NT2/D1 (cell line): ENCODE data around the gene AGRP.

ENCODE experiments used
- DNase-seq: peaks from one replicate; pipeline ENCODE4 v3.0.0-alpha.2; 2011; ENCODE audit warnings: low read depth, low spot score
- H3K27me3 ChIP-seq: 2 replicates; pipeline ENCODE4 v1.6.0; 2011; ENCODE audit warnings: mild to moderate bottlenecking; ENCODE audit not compliant: insufficient read length, insufficient read depth
- H3K36me3 ChIP-seq: 2 replicates; pipeline ENCODE4 v1.6.1; 2011; ENCODE audit warnings: mild to moderate bottlenecking, low read length, mixed read lengths; ENCODE audit not compliant: insufficient read depth, insufficient read length
- H3K4me1 ChIP-seq: 2 replicates; pipeline ENCODE4 v1.5.1; 2011; ENCODE audit not compliant: insufficient read depth, insufficient read length
- H3K4me3 ChIP-seq: 2 replicates; pipeline ENCODE4 v1.5.1; 2011; ENCODE audit warnings: low read depth; ENCODE audit not compliant: insufficient read length
- H3K9ac ChIP-seq: 2 replicates; pipeline ENCODE4 v1.6.0; 2011; ENCODE audit warnings: low read depth; ENCODE audit not compliant: insufficient read length
- H3K9me3 ChIP-seq: 2 replicates; pipeline ENCODE4 v1.5.1; 2011; ENCODE audit warnings: mild to moderate bottlenecking, low read length; ENCODE audit not compliant: insufficient read depth
- SUZ12 ChIP-seq: IDR thresholded peaks from 2 replicates; pipeline ENCODE4 v1.6.1; 2011; ENCODE audit not compliant: insufficient read length, insufficient read depth; ENCODE audit errors: extremely low read depth
- YY1 ChIP-seq: IDR thresholded peaks from 2 replicates; pipeline ENCODE4 v1.6.1; 2011; ENCODE audit not compliant: insufficient read length, insufficient read depth
- ZNF274 ChIP-seq: IDR thresholded peaks from 2 replicates; pipeline ENCODE4 v1.6.1; 2011; ENCODE audit warnings: mild to moderate bottlenecking, low read depth, low read length

AGRP gene

GRCh38 chr16:67468731-67469130, 14.6 kb downstream of the AGRP start:
- Histone ChIP-seq H3K9ac (no peak overlapping the region), H3K9me3 (no peaks in the 10 kb centered on the region), H3K4me3 (no peak overlapping the region), H3K4me1 (peaks cover 8% of the 10 kb centered on the region), H3K36me3 (peaks cover 13% of the 10 kb centered on the region), H3K27me3 (no peaks in the 10 kb centered on the region)
- DNase-seq, result no peak
- TF ChIP-seq SUZ12, result no peak
- no peak for TF ChIP-seq YY1
- no peak for TF ChIP-seq ZNF274

GRCh38 chr16:67466581-67466980, 16.8 kb downstream of the AGRP start:
- DNase-seq, result no peak
- Histone ChIP-seq H3K4me3 (no peak overlapping the region), H3K9ac (no peak overlapping the region), H3K4me1 (peaks cover 8% of the 10 kb centered on the region), H3K9me3 (no peaks in the 10 kb centered on the region), H3K36me3 (peaks cover 28% of the 10 kb centered on the region), H3K27me3 (no peaks in the 10 kb centered on the region)
- TF ChIP-seq YY1, result no peak
- no peak for TF ChIP-seq ZNF274
- TF ChIP-seq SUZ12, result no peak

GRCh38 chr16:67464565-67464964, 18.8 kb downstream of the AGRP start:
- Histone ChIP-seq H3K9ac (no peak overlapping the region), H3K4me3 (no peak overlapping the region), H3K36me3 (peaks cover 44% of the 10 kb centered on the region), H3K9me3 (no peaks in the 10 kb centered on the region), H3K4me1 (peaks cover 10% of the 10 kb centered on the region), H3K27me3 (no peaks in the 10 kb centered on the region)
- TF ChIP-seq YY1, result no peak
- no peak for TF ChIP-seq SUZ12
- TF ChIP-seq ZNF274, result no peak
- no peak for DNase-seq

GRCh38 chr16:67463691-67464090, 19.7 kb downstream of the AGRP start:
- no peak for DNase-seq
- H3K9ac ChIP-seq, result no peak overlapping the region
- H3K9me3 ChIP-seq, result no peaks in the 10 kb centered on the region
- no peak overlapping the region for H3K4me3 ChIP-seq
- peaks cover 47% of the 10 kb centered on the region for H3K36me3 ChIP-seq
- H3K27me3 ChIP-seq, result no peaks in the 10 kb centered on the region
- TF ChIP-seq ZNF274 (no peak), SUZ12 (no peak), YY1 (no peak)
- peaks cover 19% of the 10 kb centered on the region for H3K4me1 ChIP-seq

- no peak overlapping the region for H3K4me3 ChIP-seq
- peaks cover 53% of the 10 kb centered on the region for H3K36me3 ChIP-seq
- H3K27me3 ChIP-seq, result no peaks in the 10 kb centered on the region
- TF ChIP-seq ZNF274 (no peak), YY1 (no peak), SUZ12 (no peak)
- H3K9ac ChIP-seq, result no peak overlapping the region
- peaks cover 25% of the 10 kb centered on the region for H3K4me1 ChIP-seq
- DNase-seq, result no peak
- H3K9me3 ChIP-seq, result no peaks in the 10 kb centered on the region
Measured at GRCh38 chr16:67463059-67463458, 20.3 kb downstream of the AGRP start.

- no peak for DNase-seq
- Histone ChIP-seq H3K4me1 (peaks cover 27% of the 10 kb centered on the region), H3K36me3 (peaks cover 57% of the 10 kb centered on the region), H3K27me3 (no peaks in the 10 kb centered on the region), H3K9ac (no peak overlapping the region), H3K4me3 (no peak overlapping the region), H3K9me3 (no peaks in the 10 kb centered on the region)
- no peak for TF ChIP-seq YY1
- no peak for TF ChIP-seq ZNF274
- no peak for TF ChIP-seq SUZ12
Measured at GRCh38 chr16:67462279-67462655, 21.1 kb downstream of the AGRP start.

GRCh38 chr16:67461600-67462278, 21.6 kb downstream of the AGRP start:
- H3K9me3 ChIP-seq, result no peaks in the 10 kb centered on the region
- TF ChIP-seq YY1 (no peak), SUZ12 (no peak), ZNF274 (no peak)
- no peak for DNase-seq
- peaks cover 58% of the 10 kb centered on the region for H3K36me3 ChIP-seq
- H3K9ac ChIP-seq, result no peak overlapping the region
- no peak overlapping the region for H3K4me3 ChIP-seq
- H3K27me3 ChIP-seq, result no peaks in the 10 kb centered on the region
- peaks cover 27% of the 10 kb centered on the region for H3K4me1 ChIP-seq
